GM23338 (cell line): ENCODE data around the gene RNF112.

Source experiments
- CTCF ChIP-seq, 2 experiments: fragments of 200-600 bp in 1 of 2; sonication (generic) in 1 of 2; conservative IDR thresholded peaks; 2 replicates each; pipeline versions ENCODE4 v1.5.1 to v1.6.1; 2016 to 2017; ENCODE audit warnings: antibody characterized with exemption in 2 of 2, low read depth in 2 of 2, mild to moderate bottlenecking in 2 of 2, moderate library complexity in 1 of 2
- EZH2 ChIP-seq: fragments of 200-600 bp; sonication (generic); IDR thresholded peaks from one replicate; pipeline ENCODE4 v1.8.0; 2017; ENCODE audit warnings: antibody characterized with exemption, mild to moderate bottlenecking, low read depth; ENCODE audit not compliant: unreplicated experiment
- POLR2AphosphoS5 ChIP-seq: IDR thresholded peaks from 2 replicates; pipeline ENCODE4 v1.6.1; 2016; ENCODE audit warnings: antibody characterized with exemption, low read depth

- no peak for TF ChIP-seq CTCF (conservative IDR thresholded peaks at IDR 0.05; ENCODE audit: low read depth in 2 of 2)
- no peak for TF ChIP-seq POLR2AphosphoS5
- TF ChIP-seq EZH2 = no peak
Observed at GRCh38 chr17:19364699-19365498, 46.1 kb upstream of the RNF112 start.
